HUES64 (cell line): ENCODE data around the gene ADAMTS14.
"Not testable (repeated sequence)": the region's sequence is repeated elsewhere in the genome, so short reads cannot be mapped to it uniquely, and the experiment has no call there.

Experiments
- H3K27ac ChIP-seq: 2 replicates; pipeline ENCODE4 v1.7.0; 2013; ENCODE audit warnings: low read depth, low read length, inconsistent platforms
- H3K27me3 ChIP-seq: 2 replicates; pipeline ENCODE4 v1.6.1; 2013; ENCODE audit warnings: mild to moderate bottlenecking, low read length; ENCODE audit not compliant: insufficient read depth
- H3K36me3 ChIP-seq: 2 replicates; pipeline ENCODE4 v1.6.1; 2013; ENCODE audit warnings: mild to moderate bottlenecking, low read length; ENCODE audit not compliant: insufficient read depth
- H3K4me1 ChIP-seq: 2 replicates; pipeline ENCODE4 v1.6.1; 2013; ENCODE audit warnings: mild to moderate bottlenecking, low read length, moderate library complexity; ENCODE audit not compliant: insufficient read depth
- H3K4me3 ChIP-seq: 2 replicates; pipeline ENCODE4 v1.5.1; 2013; ENCODE audit warnings: mild to moderate bottlenecking, low read length, moderate library complexity
- H3K9ac ChIP-seq: 2 replicates; pipeline ENCODE4 v1.6.1; 2013; ENCODE audit warnings: mild to moderate bottlenecking, low read depth, low read length
- H3K9me3 ChIP-seq: 2 replicates; pipeline ENCODE4 v1.6.1; 2013; ENCODE audit warnings: low read depth, low read length; ENCODE audit not compliant: insufficient read depth
- WGBS: fragments of 150-250, 120-280 bp; methylation state at CpG from one replicate; pipeline ENCODE4 v1.1.7; 2013; ENCODE audit warnings: missing lambda C conversion rate; 5-methylcytosine and 5-hydroxymethylcytosine counted together

ADAMTS14 gene

GRCh38 chr10:70644959-70645358, 27.3 kb upstream of the ADAMTS14 start:
- H3K27me3 ChIP-seq: not testable (repeated sequence)

GRCh38 chr10:70647086-70647485, 25.2 kb upstream of the ADAMTS14 start:
- H3K4me1 ChIP-seq: no peaks in the 10 kb centered on the region
- H3K9me3 ChIP-seq: peaks cover 46% of the 10 kb centered on the region
- no peaks in the 10 kb centered on the region for H3K36me3 ChIP-seq
- 96% methylated on average over 2 of the region's 3 CpGs for WGBS
- H3K27ac ChIP-seq: no peak overlapping the region
- no peaks in the 10 kb centered on the region for H3K27me3 ChIP-seq
- H3K9ac ChIP-seq: no peak overlapping the region
- no peak overlapping the region for H3K4me3 ChIP-seq

More at GRCh38 chr10:70644959-70645358, 27.3 kb upstream of the ADAMTS14 start:
- not testable (repeated sequence) for H3K4me3 ChIP-seq, H3K9ac ChIP-seq, H3K36me3 ChIP-seq, H3K4me1 ChIP-seq, H3K27ac ChIP-seq
- H3K9me3 ChIP-seq: peaks cover 28% of the 10 kb centered on the region
- 56% methylated on average over 8 of the region's 8 CpGs for WGBS

- Histone ChIP-seq H3K9me3 (peaks cover 48% of the 10 kb centered on the region), H3K27ac (no peak overlapping the region)
- WGBS: 96% methylated on average over 3 of the region's 3 CpGs
Observed at GRCh38 chr10:70648427-70648826, 23.9 kb upstream of the ADAMTS14 start.

GRCh38 chr10:70649526-70649925, 22.8 kb upstream of the ADAMTS14 start:
- Histone ChIP-seq H3K9me3 (peaks cover 48% of the 10 kb centered on the region), H3K4me3 (no peak overlapping the region), H3K36me3 (no peaks in the 10 kb centered on the region), H3K4me1 (no peaks in the 10 kb centered on the region), H3K27me3 (no peaks in the 10 kb centered on the region), H3K27ac (no peak overlapping the region), H3K9ac (no peak overlapping the region)
- WGBS: 83% methylated on average over 4 of the region's 4 CpGs

More at GRCh38 chr10:70648427-70648826, 23.9 kb upstream of the ADAMTS14 start:
- H3K36me3 ChIP-seq: no peaks in the 10 kb centered on the region
- no peaks in the 10 kb centered on the region for H3K4me1 ChIP-seq
- H3K9ac ChIP-seq: no peak overlapping the region
- H3K27me3 ChIP-seq: no peaks in the 10 kb centered on the region
- no peak overlapping the region for H3K4me3 ChIP-seq

- H3K27me3 ChIP-seq: no peaks in the 10 kb centered on the region
- WGBS: 95% methylated on average over 3 of the region's 3 CpGs
- no peak overlapping the region for H3K9ac ChIP-seq
- no peak overlapping the region for H3K27ac ChIP-seq
- H3K36me3 ChIP-seq: no peaks in the 10 kb centered on the region
- no peaks in the 10 kb centered on the region for H3K4me1 ChIP-seq
- H3K4me3 ChIP-seq: no peak overlapping the region
- peaks cover 48% of the 10 kb centered on the region for H3K9me3 ChIP-seq
Observed at GRCh38 chr10:70650104-70650503, 22.2 kb upstream of the ADAMTS14 start.

- Histone ChIP-seq H3K9me3 (peaks cover 48% of the 10 kb centered on the region), H3K9ac (no peak overlapping the region), H3K27ac (no peak overlapping the region), H3K27me3 (no peaks in the 10 kb centered on the region), H3K4me3 (no peak overlapping the region), H3K4me1 (no peaks in the 10 kb centered on the region), H3K36me3 (no peaks in the 10 kb centered on the region)
- 98% methylated on average over 3 of the region's 3 CpGs for WGBS
Observed at GRCh38 chr10:70650718-70651117, 21.6 kb upstream of the ADAMTS14 start.

- H3K4me1 ChIP-seq: no peaks in the 10 kb centered on the region
- no peak overlapping the region for H3K9ac ChIP-seq
- H3K27me3 ChIP-seq: no peaks in the 10 kb centered on the region
- peaks cover 48% of the 10 kb centered on the region for H3K9me3 ChIP-seq
- no peaks in the 10 kb centered on the region for H3K36me3 ChIP-seq
- 93% methylated on average over 5 of the region's 5 CpGs for WGBS
- no peak overlapping the region for H3K4me3 ChIP-seq
- H3K27ac ChIP-seq: no peak overlapping the region
Observed at GRCh38 chr10:70651661-70652060, 20.6 kb upstream of the ADAMTS14 start.

- 82% methylated on average over 16 of the region's 16 CpGs for WGBS
- H3K27ac ChIP-seq: no peak overlapping the region
Observed at GRCh38 chr10:70652761-70653657, 19.3 kb upstream of the ADAMTS14 start.

GRCh38 chr10:70655316-70655715, 17.0 kb upstream of the ADAMTS14 start:
- Histone ChIP-seq H3K9me3 (peaks cover 26% of the 10 kb centered on the region), H3K4me1 (no peaks in the 10 kb centered on the region), H3K36me3 (no peaks in the 10 kb centered on the region), H3K27me3 (no peaks in the 10 kb centered on the region), H3K9ac (no peak overlapping the region), H3K27ac (no peak overlapping the region), H3K4me3 (no peak overlapping the region)
- WGBS: 97% methylated on average over 12 of the region's 12 CpGs

More at GRCh38 chr10:70652761-70653657, 19.3 kb upstream of the ADAMTS14 start:
- Histone ChIP-seq H3K9me3 (peaks cover 40% of the 10 kb centered on the region), H3K9ac (no peak overlapping the region), H3K36me3 (no peaks in the 10 kb centered on the region), H3K4me1 (no peaks in the 10 kb centered on the region), H3K27me3 (no peaks in the 10 kb centered on the region), H3K4me3 (no peak overlapping the region)

GRCh38 chr10:70656489-70656888, 15.8 kb upstream of the ADAMTS14 start:
- Histone ChIP-seq H3K36me3 (no peaks in the 10 kb centered on the region), H3K4me3 (no peak overlapping the region), H3K4me1 (no peaks in the 10 kb centered on the region), H3K27me3 (no peaks in the 10 kb centered on the region), H3K27ac (no peak overlapping the region), H3K9me3 (peaks cover 17% of the 10 kb centered on the region), H3K9ac (no peak overlapping the region)
- WGBS: 60% methylated on average over 3 of the region's 3 CpGs

GRCh38 chr10:70657041-70657440, 15.3 kb upstream of the ADAMTS14 start:
- Histone ChIP-seq H3K27me3 (no peaks in the 10 kb centered on the region), H3K4me3 (no peak overlapping the region), H3K36me3 (no peaks in the 10 kb centered on the region), H3K4me1 (no peaks in the 10 kb centered on the region), H3K9ac (no peak overlapping the region), H3K27ac (no peak overlapping the region), H3K9me3 (peaks cover 11% of the 10 kb centered on the region)
- WGBS: 85% methylated on average over 6 of the region's 6 CpGs
